Left ventricle myocardium inferior (tissue), 1 donor: ENCODE results near the gene MOB3C. TPM values are rescaled to one million over a fixed set of nuclear protein-coding genes. Genes with fewer than 3 reads are reported as not detected.

Experiments
- DNase-seq: peaks from one replicate; pipeline ENCODE4 v3.0.0-alpha.2; 2020
- H3K27ac ChIP-seq: fragments of 200-600 bp; replicated peaks from 2 replicates; pipeline ENCODE4 v1.8.0; 2021
- H3K27me3 ChIP-seq: fragments of 200-600 bp; 2 replicates; pipeline ENCODE4 v1.8.0; 2021; ENCODE audit warnings: low read depth
- H3K36me3 ChIP-seq: fragments of 200-600 bp; 2 replicates; pipeline ENCODE4 v1.8.0; 2021
- H3K4me1 ChIP-seq: fragments of 200-600 bp; 2 replicates; pipeline ENCODE4 v1.8.0; 2021
- H3K4me3 ChIP-seq: fragments of 200-600 bp; 2 replicates; pipeline ENCODE4 v1.8.0; 2021; ENCODE audit warnings: mild to moderate bottlenecking, moderate library complexity
- H3K9me3 ChIP-seq: fragments of 200-600 bp; replicated peaks from 2 replicates; pipeline ENCODE4 v1.8.0; 2021
- CTCF ChIP-seq: fragments of 200-600 bp; IDR thresholded peaks from 2 replicates; pipeline ENCODE4 v1.8.0; 2021; ENCODE audit warnings: antibody characterized with exemption, mild to moderate bottlenecking, borderline replicate concordance
- intact Hi-C: fragments of 100-400 bp; cut with micrococcal nuclease; formaldehyde crosslinking; loops from one replicate; pipeline ENCODE4 v1.11.0; 2022
- total RNA-seq: library from RNA; stranded (reverse); fragmentation: NEBNext Ultra II Directional; extraction: Animal tissue kit (Norgen Biotek cat#: 25700); gene quantifications from one replicate; pipeline ENCODE4 v1.2.1, GENCODE V29; 2021
- donor health status: DM: no; HTN: yes; CAD: no; lungs with severe emphysema.

Gene MOB3C
- total RNA-seq, 1 donor from 2014 or later = 12.8 TPM

GRCh38 chr1:46576596-46576995, 40.0 kb downstream of the MOB3C start:
- H3K27me3 ChIP-seq = no peaks in the 10 kb centered on the region
- TF ChIP-seq CTCF = no peak
- H3K27ac ChIP-seq = no peak overlapping the region

DNA sequence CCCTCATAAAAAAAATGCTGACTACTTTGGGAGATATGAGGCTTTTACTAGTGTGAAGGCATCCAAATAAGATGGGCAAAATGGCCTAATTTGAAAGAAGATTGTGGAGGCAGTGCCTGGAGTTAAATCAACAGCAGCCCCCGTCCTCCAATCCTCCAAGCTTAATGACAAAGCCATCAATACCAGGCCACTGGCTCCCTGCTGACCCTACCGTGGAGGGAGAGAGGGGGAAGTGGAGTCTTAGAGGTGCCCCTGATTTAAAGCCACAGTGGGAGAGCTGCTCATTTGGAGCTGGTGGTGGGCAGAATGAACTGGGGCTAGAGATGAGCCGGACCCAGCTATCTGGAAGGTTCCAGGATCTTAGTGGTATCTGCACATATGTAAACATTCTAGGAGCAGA, 40.8 kb downstream of the MOB3C start:
- intact Hi-C loops = no loop called here
- Histone ChIP-seq H3K27me3 (no peaks in the 10 kb centered on the region), H3K9me3 (no peaks in the 10 kb centered on the region), H3K4me1 (peaks cover 24% of the 10 kb centered on the region), H3K36me3 (peaks cover 68% of the 10 kb centered on the region), H3K27ac (no peak overlapping the region), H3K4me3 (no peak overlapping the region)
- no peak for DNase-seq
- TF ChIP-seq CTCF = no peak

More at GRCh38 chr1:46576596-46576995, 40.0 kb downstream of the MOB3C start:
- no peak for DNase-seq
- H3K4me1 ChIP-seq = peaks cover 24% of the 10 kb centered on the region
- no peaks in the 10 kb centered on the region for H3K9me3 ChIP-seq
- peaks cover 70% of the 10 kb centered on the region for H3K36me3 ChIP-seq
- intact Hi-C loops = no loop called here
- H3K4me3 ChIP-seq = no peak overlapping the region

GRCh38 chr1:46575300-46575699, 41.3 kb downstream of the MOB3C start:
- no peak for DNase-seq
- no peaks in the 10 kb centered on the region for H3K9me3 ChIP-seq
- intact Hi-C loops = no loop called here
- H3K27me3 ChIP-seq = no peaks in the 10 kb centered on the region
- H3K4me3 ChIP-seq = no peak overlapping the region
- no peak overlapping the region for H3K27ac ChIP-seq
- peaks cover 70% of the 10 kb centered on the region for H3K36me3 ChIP-seq
- H3K4me1 ChIP-seq = peaks cover 24% of the 10 kb centered on the region
- TF ChIP-seq CTCF = no peak

GRCh38 chr1:46571691-46572225, 44.9 kb downstream of the MOB3C start:
- Histone ChIP-seq H3K4me3 (no peak overlapping the region), H3K36me3 (peaks cover 55% of the 10 kb centered on the region), H3K9me3 (no peaks in the 10 kb centered on the region), H3K4me1 (peaks cover 24% of the 10 kb centered on the region), H3K27me3 (no peaks in the 10 kb centered on the region), H3K27ac (peak overlapping the region; percentile 79)
- intact Hi-C loops = no loop called here
- TF ChIP-seq CTCF = no peak
- DNase-seq = no peak

GRCh38 chr1:46569884-46570725, 46.5 kb downstream of the MOB3C start:
- no peak for DNase-seq
- intact Hi-C loops = no loop called here
- no peak overlapping the region for H3K4me3 ChIP-seq
- H3K9me3 ChIP-seq = no peaks in the 10 kb centered on the region
- H3K4me1 ChIP-seq = peaks cover 24% of the 10 kb centered on the region
- no peaks in the 10 kb centered on the region for H3K27me3 ChIP-seq
- no peak overlapping the region for H3K27ac ChIP-seq
- peaks cover 56% of the 10 kb centered on the region for H3K36me3 ChIP-seq
- no peak for TF ChIP-seq CTCF
